GM19397 (cell line): ENCODE data around the gene ARAP1.
A peak's percentile ranks its signal among the peaks of the same experiment; 100 is the strongest.
"Not testable (repeated sequence)": the region's sequence is repeated elsewhere in the genome, so short reads cannot be mapped to it uniquely, and the experiment has no call there.

Source experiments
- ATAC-seq: cut with Tn5 transposase; IDR thresholded peaks from one replicate; pipeline ENCODE4 v1.9.1; 2021; ENCODE audit warnings: mild to moderate bottlenecking, moderate library complexity; ENCODE audit not compliant: unreplicated experiment

Gene ARAP1

GRCh38 chr11:72752088-72752914, at the start of gene ARAP1:
ARAP1 (minus strand) TSS chr11:72752408; CDS start chr11:72727128, 25,280 bp downstream.
- peak; percentile 60 for ATAC-seq

DNA sequence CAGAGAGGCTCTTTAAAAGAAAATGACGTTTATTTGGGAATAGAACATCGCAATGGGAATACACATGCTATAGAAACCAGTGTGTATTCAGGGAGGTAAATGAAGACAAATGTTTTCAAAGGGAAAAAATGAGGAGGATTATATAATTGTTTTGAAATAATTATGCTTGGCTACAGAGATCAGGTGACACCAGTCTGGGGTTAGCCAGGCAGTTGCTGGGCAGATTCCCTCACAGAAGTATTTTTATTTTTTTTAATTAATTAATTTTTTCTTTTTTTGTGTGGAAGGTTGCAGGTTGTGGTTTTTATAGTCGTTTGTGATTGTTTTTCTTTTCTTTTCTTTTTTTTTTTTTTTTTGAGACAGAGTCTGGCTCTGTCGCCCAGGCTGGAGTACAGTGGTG, 47.2 kb upstream of the ARAP1 start:
- no peak for ATAC-seq

DNA sequence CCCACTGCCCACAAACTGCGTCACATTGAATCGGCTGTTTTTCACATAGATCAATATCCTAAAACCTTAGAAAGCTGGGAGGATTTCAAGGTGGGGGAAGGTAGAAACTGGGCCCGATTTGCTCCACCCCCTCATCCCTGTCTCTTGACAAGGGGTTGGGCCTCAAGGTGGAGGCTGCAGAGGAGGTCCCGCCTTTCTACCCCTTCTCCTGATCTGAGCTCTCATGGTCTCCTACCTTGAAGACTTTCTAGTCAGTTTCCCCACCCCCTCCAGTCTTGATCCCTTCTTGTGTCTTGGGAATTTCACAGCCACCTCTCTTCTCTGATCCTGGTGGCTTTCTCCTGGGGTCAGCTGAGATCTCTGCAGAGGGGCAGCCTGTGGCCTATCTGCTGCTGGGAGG, 46.2 kb upstream of the ARAP1 start:
- no peak for ATAC-seq

DNA sequence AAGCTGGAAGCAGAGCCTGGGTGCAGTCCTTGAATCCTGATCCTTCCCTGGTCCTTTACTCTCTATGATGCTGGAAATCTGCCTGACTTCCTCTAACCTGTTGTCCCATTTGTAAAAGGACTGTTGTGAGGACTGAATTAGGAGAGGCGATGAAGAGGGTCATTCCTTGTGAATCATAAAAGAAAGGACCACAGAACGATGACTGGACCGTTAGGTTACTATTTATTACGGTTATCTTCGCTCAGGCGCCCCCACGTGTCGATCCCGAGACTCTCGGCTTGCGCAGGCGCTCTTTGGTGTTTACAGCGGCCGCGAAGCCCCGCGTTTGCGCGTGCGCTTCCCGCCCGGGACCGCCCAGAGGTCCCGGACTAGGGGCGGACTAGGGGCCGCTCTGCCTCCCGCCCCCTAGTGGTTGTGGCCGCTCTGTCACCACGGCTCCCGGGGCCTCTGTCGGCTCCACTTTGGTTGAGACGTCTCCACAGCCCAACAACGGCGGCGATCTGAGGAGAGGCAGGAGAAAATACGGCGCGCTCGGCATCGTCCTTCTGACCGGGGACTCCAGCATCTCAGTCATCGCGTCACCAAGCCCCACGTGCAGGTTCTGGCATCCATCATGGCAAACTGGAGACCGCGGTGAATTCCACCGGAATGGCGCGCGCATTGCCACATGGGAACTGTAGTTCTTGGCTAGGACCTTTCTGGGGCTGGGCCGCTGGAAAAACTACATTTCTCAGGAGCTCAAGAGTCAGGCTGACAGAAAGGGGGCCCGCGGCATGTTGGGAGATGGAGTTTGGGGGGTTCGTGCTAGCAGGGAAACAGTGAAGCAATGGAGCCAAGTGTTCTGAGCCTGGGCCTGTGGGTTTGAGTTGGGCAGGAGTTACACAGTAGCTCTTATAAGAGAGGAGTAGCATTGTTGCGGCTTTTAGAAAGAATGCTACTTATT, 41.5 kb upstream of the ARAP1 start, which contains the start of gene STARD10:
Gene STARD10 (minus strand): TSS at position 623 of the 943 bp plus-strand sequence. CDS start 12,866 bp downstream, outside the sequence.
- ATAC-seq = peak; percentile 94

DNA sequence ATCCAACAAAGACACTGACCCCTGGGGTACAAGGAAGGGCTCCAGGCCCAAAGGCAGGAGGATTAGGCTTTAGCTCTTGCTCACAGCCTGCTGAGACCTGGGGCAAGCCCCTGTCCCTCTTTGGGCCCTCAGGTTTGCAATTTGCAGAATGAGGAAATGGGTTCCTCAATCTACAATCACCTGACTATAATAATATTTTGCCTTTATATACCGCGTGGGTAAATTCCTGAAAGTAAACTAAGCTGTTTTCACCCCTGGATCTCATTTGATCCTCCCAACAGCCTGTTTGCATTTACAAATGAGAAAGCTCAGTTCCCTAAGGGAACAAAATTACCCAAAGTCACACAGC, 40.8 kb upstream of the ARAP1 start:
- no peak for ATAC-seq

DNA sequence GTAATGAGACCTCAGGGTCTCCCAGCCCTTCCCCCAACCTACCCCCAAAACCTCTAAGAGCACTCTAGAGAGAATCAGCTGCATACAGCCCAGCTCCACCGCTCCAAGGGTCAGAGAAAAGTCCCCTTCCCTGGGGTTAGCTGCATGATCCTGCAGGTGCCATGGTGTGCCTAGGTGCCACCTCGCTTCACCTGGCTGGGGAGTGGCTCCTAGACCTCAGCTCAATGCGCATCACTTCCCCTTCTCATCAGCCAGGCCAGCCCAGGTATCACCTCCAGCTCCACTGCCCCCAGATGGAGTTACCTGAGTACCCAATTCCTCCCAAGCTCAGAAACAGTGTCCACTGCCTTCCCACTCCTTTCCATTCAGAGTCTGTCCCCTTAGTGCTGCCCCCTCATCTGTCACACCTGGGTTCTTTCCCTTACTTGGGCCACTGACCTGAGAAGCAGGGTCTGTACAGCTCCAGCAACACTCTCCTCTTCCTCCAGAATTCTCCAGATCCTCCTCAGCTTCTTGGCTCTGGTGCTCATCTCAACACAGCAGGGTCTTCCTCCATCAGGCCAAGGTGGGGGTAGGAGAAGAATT, 40.3 kb upstream of the ARAP1 start:
- ATAC-seq = no peak

DNA sequence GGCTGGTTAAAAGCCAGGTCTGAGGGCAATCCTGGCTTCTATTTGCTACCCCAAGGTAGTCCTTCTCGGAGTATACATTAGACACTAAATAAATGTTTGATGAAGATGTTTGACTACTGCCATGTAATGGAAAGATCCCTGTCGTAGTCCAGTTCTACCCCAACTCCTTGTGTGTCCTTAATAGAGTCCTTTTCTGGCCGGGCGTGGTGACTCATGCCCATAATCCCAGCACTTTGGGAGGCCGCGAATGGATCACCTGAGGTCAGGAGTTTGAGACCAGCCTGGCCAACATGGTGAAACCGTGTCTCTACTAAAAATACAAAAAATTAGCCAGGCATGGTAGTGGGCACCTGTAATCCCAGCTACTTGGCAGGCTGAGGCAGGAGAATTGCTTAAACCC, 39.0 kb upstream of the ARAP1 start:
- not testable (repeated sequence) for ATAC-seq

DNA sequence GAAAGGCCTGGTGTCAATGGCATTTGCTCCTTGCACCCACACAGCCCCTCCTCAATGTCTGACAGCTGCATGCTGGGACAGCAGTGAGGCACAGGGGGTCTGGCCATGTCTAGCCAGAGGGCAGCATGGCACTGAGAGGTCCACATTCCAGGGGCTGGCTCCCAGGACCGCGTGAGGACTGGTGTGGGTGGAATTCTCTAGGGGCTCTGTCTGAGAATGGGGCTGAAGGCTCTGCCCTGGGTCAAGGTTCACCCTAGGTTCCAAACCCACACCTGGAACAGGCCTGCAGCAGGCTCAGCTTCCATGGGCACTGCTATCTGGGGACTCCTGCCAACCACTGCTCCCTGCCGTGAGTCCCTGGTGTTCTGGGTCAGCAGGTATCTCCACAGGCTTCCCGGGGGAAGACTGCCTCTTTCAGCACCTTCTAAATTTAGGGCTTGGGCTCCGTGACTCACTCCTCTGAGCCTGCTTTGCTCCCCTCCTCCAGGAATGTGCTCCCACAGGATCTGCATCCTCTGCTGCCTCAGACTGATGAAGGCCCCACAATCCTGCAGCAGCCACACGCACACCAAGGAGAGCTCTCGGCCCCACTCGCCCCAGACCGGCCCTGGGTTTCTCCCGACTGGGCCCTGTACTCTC, 37.4 kb upstream of the ARAP1 start:
- ATAC-seq = no peak

GRCh38 chr11:72788241-72788640, 36.0 kb upstream of the ARAP1 start:
- no peak for ATAC-seq

- ATAC-seq = no peak
These were observed 35.3 kb upstream of the ARAP1 start for GRCh38 chr11:72787216-72788104.

- no peak for ATAC-seq
These were observed 34.4 kb upstream of the ARAP1 start for GRCh38 chr11:72786305-72787215.

GRCh38 chr11:72784662-72785061, 32.5 kb upstream of the ARAP1 start:
- no peak for ATAC-seq

- no peak for ATAC-seq
These were observed 31.1 kb upstream of the ARAP1 start for GRCh38 chr11:72783144-72783905.

- ATAC-seq = no peak
These were observed 30.1 kb upstream of the ARAP1 start for GRCh38 chr11:72782081-72782920.

- ATAC-seq = no peak
These were observed 29.3 kb upstream of the ARAP1 start for GRCh38 chr11:72781313-72782080.

- no peak for ATAC-seq
These were observed 28.8 kb upstream of the ARAP1 start for GRCh38 chr11:72781063-72781312.
